Dermis microvascular lymphatic vessel endothelial cell (primary cell): ENCODE results near the gene ANKS1A. TPM values are rescaled to one million over a fixed set of nuclear protein-coding genes. Genes with fewer than 3 reads are reported as not detected.

ENCODE experiments used
- DNase-seq, 2 donors: peaks; one replicate each; pipeline versions ENCODE4 v3.0.0 to v3.0.0-alpha.2; 2010; ENCODE audit warnings: low read depth in 2 of 2
- total RNA-seq: library from RNA; depleted of rRNA; stranded (reverse); fragments of >200 nt; gene quantifications from 2 replicates; pipeline ENCODE4 v1.2.1, GENCODE V29; 2014

Gene ANKS1A
- total RNA-seq, 1 donor from 2014 or later: 20.0 TPM

- DNase-seq: no peak
Observed at GRCh38 chr6:35067234-35067633, 178.2 kb downstream of the ANKS1A start.

GRCh38 chr6:35068206-35068605 is 179.2 kb downstream of the ANKS1A start:
- DNase-seq: no peak

GRCh38 chr6:35068644-35069043 is 179.6 kb downstream of the ANKS1A start:
- no peak for DNase-seq

GRCh38 chr6:35069262-35069661 is 180.2 kb downstream of the ANKS1A start:
- no peak for DNase-seq

- no peak for DNase-seq
Observed at GRCh38 chr6:35070111-35070510, 181.1 kb downstream of the ANKS1A start.

- DNase-seq: no peak
Observed at GRCh38 chr6:35071347-35071994, 182.4 kb downstream of the ANKS1A start.

GRCh38 chr6:35072051-35072697 is 183.1 kb downstream of the ANKS1A start:
- DNase-seq: peak in 1 of 2 donors; percentile 45

GRCh38 chr6:35072698-35073055 is 183.6 kb downstream of the ANKS1A start:
- DNase-seq: no peak

GRCh38 chr6:35073211-35073610 is 184.2 kb downstream of the ANKS1A start:
- no peak for DNase-seq

- no peak for DNase-seq
Observed at GRCh38 chr6:35073766-35074471, 184.9 kb downstream of the ANKS1A start.

GRCh38 chr6:35076997-35077712 is 188.1 kb downstream of the ANKS1A start:
- no peak for DNase-seq

GRCh38 chr6:35077713-35078105 is 188.7 kb downstream of the ANKS1A start:
- DNase-seq: no peak

- DNase-seq: no peak
Observed at GRCh38 chr6:35078226-35078850, 189.3 kb downstream of the ANKS1A start.

- DNase-seq: no peak
Observed at GRCh38 chr6:35078896-35079295, 189.8 kb downstream of the ANKS1A start.

GRCh38 chr6:35079311-35080000 is 190.4 kb downstream of the ANKS1A start:
- no peak for DNase-seq

GRCh38 chr6:35080016-35080680 is 191.1 kb downstream of the ANKS1A start:
- no peak for DNase-seq

- DNase-seq: no peak
Observed at GRCh38 chr6:35080821-35081425, 191.9 kb downstream of the ANKS1A start.

- DNase-seq: no peak
Observed at GRCh38 chr6:35081426-35081851, 192.4 kb downstream of the ANKS1A start.

- DNase-seq: no peak
Observed at GRCh38 chr6:35082046-35082732, 193.1 kb downstream of the ANKS1A start.
